Jurkat, Clone E6-1 (cell line): ENCODE measurements around the gene TNIK.
"Not testable (repeated sequence)": the region's sequence is repeated elsewhere in the genome, so short reads cannot be mapped to it uniquely, and the experiment has no call there.

ENCODE experiments used
- DNase-seq: peaks from one replicate; pipeline ENCODE4 v3.0.0-alpha.2; 2011; ENCODE audit warnings: low read depth, low spot score
- H3K4me3 ChIP-seq: 2 replicates; pipeline ENCODE4 v1.5.1; 2011; ENCODE audit warnings: mild to moderate bottlenecking, low read length, control low read depth, moderate library complexity

The TNIK gene

GRCh38 chr3:171150945-171151344, 309.3 kb downstream of the TNIK start:
- DNase-seq = no peak

GRCh38 chr3:171149526-171150116, 310.6 kb downstream of the TNIK start:
- no peak overlapping the region for H3K4me3 ChIP-seq

More at GRCh38 chr3:171150945-171151344, 309.3 kb downstream of the TNIK start:
- no peak overlapping the region for H3K4me3 ChIP-seq

GRCh38 chr3:171145798-171146197, 314.4 kb downstream of the TNIK start:
- no peak for DNase-seq
- no peak overlapping the region for H3K4me3 ChIP-seq

More at GRCh38 chr3:171149526-171150116, 310.6 kb downstream of the TNIK start:
- DNase-seq = no peak

GRCh38 chr3:171142985-171143384, 317.2 kb downstream of the TNIK start:
- DNase-seq = no peak
- no peak overlapping the region for H3K4me3 ChIP-seq

GRCh38 chr3:171140246-171140645, 320.0 kb downstream of the TNIK start:
- DNase-seq = no peak
- no peak overlapping the region for H3K4me3 ChIP-seq

GRCh38 chr3:171138027-171138426, 322.2 kb downstream of the TNIK start:
- no peak for DNase-seq
- H3K4me3 ChIP-seq = no peak overlapping the region

GRCh38 chr3:171135549-171135948, 324.7 kb downstream of the TNIK start:
- H3K4me3 ChIP-seq = no peak overlapping the region
- no peak for DNase-seq

GRCh38 chr3:171133796-171134569, 326.2 kb downstream of the TNIK start:
- H3K4me3 ChIP-seq = no peak overlapping the region
- DNase-seq = no peak

- H3K4me3 ChIP-seq = no peak overlapping the region
- DNase-seq = no peak
These were observed 326.9 kb downstream of the TNIK start for GRCh38 chr3:171133337-171133736.

GRCh38 chr3:171132873-171133272, 327.3 kb downstream of the TNIK start:
- no peak for DNase-seq
- H3K4me3 ChIP-seq = no peak overlapping the region

- no peak overlapping the region for H3K4me3 ChIP-seq
- DNase-seq = no peak
These were observed 330.4 kb downstream of the TNIK start for GRCh38 chr3:171129827-171130226.

- H3K4me3 ChIP-seq = no peak overlapping the region
- DNase-seq = no peak
These were observed 332.6 kb downstream of the TNIK start for GRCh38 chr3:171127611-171128010.

- no peak overlapping the region for H3K4me3 ChIP-seq
- no peak for DNase-seq
These were observed 333.6 kb downstream of the TNIK start for GRCh38 chr3:171126478-171127209.

- H3K4me3 ChIP-seq = no peak overlapping the region
- no peak for DNase-seq
These were observed 335.2 kb downstream of the TNIK start for GRCh38 chr3:171125010-171125409.

- H3K4me3 ChIP-seq = no peak overlapping the region
- DNase-seq = no peak
These were observed 336.3 kb downstream of the TNIK start for GRCh38 chr3:171123915-171124314.

- DNase-seq = no peak
- no peak overlapping the region for H3K4me3 ChIP-seq
These were observed 337.3 kb downstream of the TNIK start for GRCh38 chr3:171122861-171123260.

GRCh38 chr3:171122240-171122639, 338.0 kb downstream of the TNIK start:
- no peak overlapping the region for H3K4me3 ChIP-seq
- no peak for DNase-seq

GRCh38 chr3:171121801-171122200, 338.4 kb downstream of the TNIK start:
- no peak overlapping the region for H3K4me3 ChIP-seq
- no peak for DNase-seq

GRCh38 chr3:171119402-171119801, 340.8 kb downstream of the TNIK start:
- H3K4me3 ChIP-seq, DNase-seq: not testable (repeated sequence)

GRCh38 chr3:171118993-171119392, 341.2 kb downstream of the TNIK start:
- not testable (repeated sequence) for H3K4me3 ChIP-seq, DNase-seq
